Measurements from ENCODE around the gene ZNF426. TPM values are rescaled to one million over a fixed set of nuclear protein-coding genes. Genes with fewer than 3 reads are reported as not detected.
A peak's percentile ranks its signal among the peaks of the same experiment; 100 is the strongest.
"Not testable (repeated sequence)": the region's sequence is repeated elsewhere in the genome, so short reads cannot be mapped to it uniquely, and the experiment has no call there.

Gene ZNF426
- total and polyA plus RNA-seq, 4 donors: 2.6 to 24.0 (median 9.4) TPM

- Histone ChIP-seq H3K36me3 (ENCODE audit: control insufficient read depth in 4 of 4, insufficient read depth in 4 of 4, low read length in 4 of 4) (peaks cover 16 to 25% (median 21%) of the 10 kb centered on the region in 4 donors), H3K9ac (ENCODE audit: insufficient read depth in 1 of 2, low read length in 2 of 2) (peak overlapping the region; percentile 96 to 100), H3K9me3 (ENCODE audit: control insufficient read depth in 4 of 4, insufficient read depth in 3 of 4, low read length in 3 of 4) (peaks cover 0 to 24% (median 13%) of the 10 kb centered on the region in 4 donors), H3K27ac (ENCODE audit: low read depth in 1 of 2, low read length in 1 of 2) (peak overlapping the region; percentile 56 to 96)
- not testable (repeated sequence) for ATAC-seq (ENCODE audit: insufficient read depth, low FRiP score); DNase-seq; H3K4me3 ChIP-seq; H3K4me1 ChIP-seq (ENCODE audit: control insufficient read depth in 5 of 5, insufficient read depth in 5 of 5, low read length in 5 of 5); H3K27me3 ChIP-seq (ENCODE audit: control insufficient read depth in 3 of 3, insufficient read depth in 3 of 3, low read length in 2 of 3)
- 86 to 88% methylated on average over 6 of the region's 6 CpGs for WGBS, 2 donors
These were observed 756 bp upstream of the ZNF426 start for GRCh38 chr19:9539201-9539600.

- H3K27ac ChIP-seq (ENCODE audit: low read depth in 1 of 2, low read length in 1 of 2): no peak overlapping the region
- no peak overlapping the region for H3K9ac ChIP-seq (ENCODE audit: insufficient read depth in 1 of 2, low read length in 2 of 2)
- no peaks in the 10 kb centered on the region for H3K27me3 ChIP-seq (ENCODE audit: control insufficient read depth in 3 of 3, insufficient read depth in 3 of 3, low read length in 2 of 3)
- DNase-seq (no peak), ATAC-seq (ENCODE audit: insufficient read depth, low FRiP score) (no peak)
- no peak overlapping the region for H3K4me3 ChIP-seq
- peaks cover 43 to 56% (median 52%) of the 10 kb centered on the region in 4 donors for H3K36me3 ChIP-seq (ENCODE audit: control insufficient read depth in 4 of 4, insufficient read depth in 4 of 4, low read length in 4 of 4)
- WGBS, 2 donors: 94 to 99% methylated on average over 4 of the region's 4 CpGs
- peaks cover 0 to 9% (median 0%) of the 10 kb centered on the region in 5 donors for H3K4me1 ChIP-seq (ENCODE audit: control insufficient read depth in 5 of 5, insufficient read depth in 5 of 5, low read length in 5 of 5)
- TF ChIP-seq CTCF (IDR thresholded peaks at IDR 0.05; ENCODE audit: control extremely low read depth, extremely low read depth): no peak
- peaks cover 17 to 47% (median 35%) of the 10 kb centered on the region in 4 donors for H3K9me3 ChIP-seq (ENCODE audit: control insufficient read depth in 4 of 4, insufficient read depth in 3 of 4, low read length in 3 of 4)
These were observed 2.5 kb downstream of the ZNF426 start for GRCh38 chr19:9535934-9536333.

GRCh38 chr19:9531933-9532332 is 6.5 kb downstream of the ZNF426 start:
- Histone ChIP-seq H3K9ac (ENCODE audit: insufficient read depth in 1 of 2, low read length in 2 of 2) (no peak overlapping the region), H3K4me3 (no peak overlapping the region), H3K27me3 (ENCODE audit: control insufficient read depth in 3 of 3, insufficient read depth in 3 of 3, low read length in 2 of 3) (peaks cover 0 to 2% (median 0%) of the 10 kb centered on the region in 3 donors), H3K36me3 (ENCODE audit: control insufficient read depth in 4 of 4, insufficient read depth in 4 of 4, low read length in 4 of 4) (peaks cover 65 to 94% (median 90%) of the 10 kb centered on the region in 4 donors), H3K27ac (ENCODE audit: low read depth in 1 of 2, low read length in 1 of 2) (no peak overlapping the region), H3K4me1 (ENCODE audit: control insufficient read depth in 5 of 5, insufficient read depth in 5 of 5, low read length in 5 of 5) (peaks cover 0 to 2% (median 0%) of the 10 kb centered on the region in 5 donors), H3K9me3 (ENCODE audit: control insufficient read depth in 4 of 4, insufficient read depth in 3 of 4, low read length in 3 of 4) (peaks cover 56 to 74% (median 62%) of the 10 kb centered on the region in 4 donors)
- 99% methylated on average over 4 of the region's 4 CpGs for WGBS, 2 donors
- no peak for TF ChIP-seq CTCF (IDR thresholded peaks at IDR 0.05; ENCODE audit: control extremely low read depth, extremely low read depth)
- DNase-seq: no peak
- ATAC-seq (ENCODE audit: insufficient read depth, low FRiP score): no peak

- no peak for TF ChIP-seq CTCF (IDR thresholded peaks at IDR 0.05; ENCODE audit: control extremely low read depth, extremely low read depth)
- H3K9ac ChIP-seq (ENCODE audit: insufficient read depth in 1 of 2, low read length in 2 of 2): no peak overlapping the region
- H3K4me1 ChIP-seq (ENCODE audit: control insufficient read depth in 5 of 5, insufficient read depth in 5 of 5, low read length in 5 of 5): no peaks in the 10 kb centered on the region
- peaks cover 50 to 75% (median 65%) of the 10 kb centered on the region in 4 donors for H3K9me3 ChIP-seq (ENCODE audit: control insufficient read depth in 4 of 4, insufficient read depth in 3 of 4, low read length in 3 of 4)
- H3K36me3 ChIP-seq (ENCODE audit: control insufficient read depth in 4 of 4, insufficient read depth in 4 of 4, low read length in 4 of 4): peaks cover 44 to 88% (median 79%) of the 10 kb centered on the region in 4 donors
- DNase-seq (no peak), ATAC-seq (ENCODE audit: insufficient read depth, low FRiP score) (no peak)
- H3K27me3 ChIP-seq (ENCODE audit: control insufficient read depth in 3 of 3, insufficient read depth in 3 of 3, low read length in 2 of 3): peaks cover 0 to 2% (median 0%) of the 10 kb centered on the region in 3 donors
- 97% methylated on average over 5 of the region's 5 CpGs for WGBS, 2 donors
- no peak overlapping the region for H3K27ac ChIP-seq (ENCODE audit: low read depth in 1 of 2, low read length in 1 of 2)
- H3K4me3 ChIP-seq: no peak overlapping the region
These were observed 9.6 kb downstream of the ZNF426 start for GRCh38 chr19:9528757-9529336.
